SK-N-SH (cell line): ENCODE measurements around the gene MTMR12. TPM values are rescaled to one million over a fixed set of nuclear protein-coding genes. Genes with fewer than 3 reads are reported as not detected.
"Not testable (repeated sequence)": the region's sequence is repeated elsewhere in the genome, so short reads cannot be mapped to it uniquely, and the experiment has no call there.

Experiments
- CTCF ChIA-PET: fragments of 300-600, 350-600 bp; formaldehyde crosslinking; extraction: SDS; loops from one replicate; lab custom pipeline; 2021; lab: Yijun Ruan, JAX
- POLR2A ChIA-PET: fragments of 350-600 bp; sonication (Branson Sonifier 250); formaldehyde crosslinking; extraction: SDS; loops from one replicate; lab custom pipeline; 2020; ENCODE audit warnings: antibody characterized with exemption, inconsistent platforms; lab: Yijun Ruan, JAX
- DNase-seq: peaks from one replicate; pipeline ENCODE4 v3.0.0; 2012
- H2AFZ ChIP-seq: fragments of 200-600 bp; sonication (generic); 2 replicates; pipeline ENCODE4 v1.8.1; 2016; ENCODE audit warnings: antibody characterized with exemption, mild to moderate bottlenecking, low read depth
- H3F3A ChIP-seq: fragments of 200-600 bp; sonication (generic); replicated peaks from 2 replicates; pipeline ENCODE3; 2016; ENCODE audit warnings: antibody characterized with exemption, mild to moderate bottlenecking; ENCODE audit not compliant: insufficient read depth
- H3K27ac ChIP-seq, 2 experiments: fragments of 200-500 bp in 1 of 2; fragments of 200-600 bp in 1 of 2; sonication (Bioruptor generic) in 1 of 2; sonication (generic), shearing (Covaris generic) in 1 of 2; 2 replicates each; pipeline versions ENCODE4 v1.5.1 to v1.6.1; 2014 to 2016; ENCODE audit warnings: low read depth in 2 of 2, inconsistent platforms in 1 of 2, low read length in 1 of 2, mild to moderate bottlenecking in 1 of 2, mixed read lengths in 1 of 2
- H3K27me3 ChIP-seq: fragments of 200-600 bp; sonication (generic), shearing (Covaris generic); 2 replicates; pipeline ENCODE4 v1.6.1; 2016; ENCODE audit warnings: mixed run types; ENCODE audit not compliant: insufficient read depth
- H3K36me3 ChIP-seq, 2 experiments: fragments of 200-500 bp in 1 of 2; fragments of 200-600 bp in 1 of 2; sonication (Bioruptor generic) in 1 of 2; sonication (generic) in 1 of 2; replicated peaks in 1 of 2; 2 replicates each; pipeline versions ENCODE3 to v1.5.1; 2014 to 2016; ENCODE audit warnings: low read length in 1 of 2, mild to moderate bottlenecking in 1 of 2; ENCODE audit not compliant: insufficient read depth in 2 of 2, control insufficient read depth in 1 of 2
- H3K4me1 ChIP-seq, 2 experiments: fragments of 200-500 bp in 1 of 2; fragments of 200-600 bp in 1 of 2; sonication (Bioruptor generic) in 1 of 2; sonication (generic), shearing (Covaris generic) in 1 of 2; 2 replicates each; pipeline versions ENCODE4 v1.5.1 to v1.6.1; 2014 to 2016; ENCODE audit warnings: low read depth in 1 of 2, low read length in 1 of 2, mixed run types in 1 of 2; ENCODE audit not compliant: insufficient read depth in 2 of 2, control insufficient read depth in 1 of 2
- H3K4me2 ChIP-seq: fragments of 200-600 bp; sonication (generic), shearing (Covaris generic); 2 replicates; pipeline ENCODE4 v1.6.1; 2017; ENCODE audit warnings: mixed run types
- H3K4me3 ChIP-seq, 2 experiments: fragments of 200-500 bp in 1 of 2; fragments of 200-600 bp in 1 of 2; sonication (Bioruptor generic) in 1 of 2; sonication (generic), shearing (Covaris generic) in 1 of 2; 2 replicates each; pipeline versions ENCODE4 v1.5.1 to v1.8.1; 2014 to 2016; ENCODE audit warnings: low read depth in 2 of 2, inconsistent platforms in 1 of 2, low read length in 1 of 2, mild to moderate bottlenecking in 1 of 2, mixed read lengths in 1 of 2, moderate library complexity in 1 of 2
- H3K79me2 ChIP-seq: fragments of 200-600 bp; sonication (generic); 2 replicates; pipeline ENCODE4 v1.8.1; 2017; ENCODE audit warnings: mild to moderate bottlenecking; ENCODE audit not compliant: insufficient read depth
- H3K9ac ChIP-seq: fragments of 200-600 bp; sonication (generic); 2 replicates; pipeline ENCODE4 v1.6.1; 2017; ENCODE audit warnings: mixed run types
- H3K9me2 ChIP-seq: fragments of 200-600 bp; sonication (generic); 2 replicates; pipeline ENCODE4 v1.6.1; 2017; ENCODE audit warnings: mixed run types
- H3K9me3 ChIP-seq: fragments of 200-600 bp; sonication (generic); 2 replicates; pipeline ENCODE4 v1.6.1; 2017; ENCODE audit warnings: mixed run types, mild to moderate bottlenecking, moderate library complexity
- H4K20me1 ChIP-seq: fragments of 200-600 bp; sonication (generic); 2 replicates; pipeline ENCODE4 v1.6.1; 2017; ENCODE audit warnings: mild to moderate bottlenecking, mixed run types; ENCODE audit not compliant: insufficient read depth
- ELF1 ChIP-seq: IDR thresholded peaks from 2 replicates; pipeline ENCODE4 v1.4.0; 2012
- EP300 ChIP-seq, 2 experiments: IDR thresholded peaks; 2 replicates each; pipeline versions ENCODE4 v1.4.0 to v1.6.1; 2012; ENCODE audit warnings: borderline replicate concordance in 1 of 2, low read depth in 1 of 2, low read length in 1 of 2
- EZH2phosphoT487 ChIP-seq: fragments of 200-600 bp; sonication (generic); IDR thresholded peaks from 2 replicates; pipeline ENCODE4 v1.6.1; 2017; ENCODE audit warnings: low read depth, mixed run types, mild to moderate bottlenecking, antibody characterized with exemption, moderate library complexity, borderline replicate concordance
- FOXM1 ChIP-seq: IDR thresholded peaks from 2 replicates; pipeline ENCODE4 v1.4.0; 2012; ENCODE audit warnings: low read depth, mild to moderate bottlenecking
- GABPA ChIP-seq: IDR thresholded peaks from 2 replicates; pipeline ENCODE4 v1.4.0; 2012; ENCODE audit warnings: low read depth, mild to moderate bottlenecking
- JUND ChIP-seq: IDR thresholded peaks from 2 replicates; pipeline ENCODE4 v1.4.0; 2012
- MEF2A ChIP-seq: IDR thresholded peaks from 2 replicates; pipeline ENCODE4 v1.4.0; 2012; ENCODE audit warnings: low read depth, borderline replicate concordance
- NRF1 ChIP-seq: IDR thresholded peaks from 2 replicates; pipeline ENCODE4 v1.6.1; 2012; ENCODE audit warnings: low read depth, mild to moderate bottlenecking, low read length
- RCOR1 ChIP-seq: fragments of 150-350 bp; IDR thresholded peaks from 2 replicates; pipeline ENCODE4 v1.6.1; 2017; ENCODE audit warnings: antibody characterized with exemption, low read length
- RFX5 ChIP-seq: IDR thresholded peaks from 2 replicates; pipeline ENCODE4 v1.6.1; 2012; ENCODE audit warnings: mild to moderate bottlenecking, improper control_type of control experiment, low read length
- SIN3A ChIP-seq: IDR thresholded peaks from 2 replicates; pipeline ENCODE4 v1.6.1; 2012; ENCODE audit warnings: low read depth, mild to moderate bottlenecking, low read length, moderate library complexity, borderline replicate concordance
- TAF1 ChIP-seq: IDR thresholded peaks from 2 replicates; pipeline ENCODE4 v1.6.1; 2012; ENCODE audit warnings: low read depth, mild to moderate bottlenecking, low read length, moderate library complexity, borderline replicate concordance
- TEAD4 ChIP-seq: IDR thresholded peaks from 2 replicates; pipeline ENCODE4 v1.4.0; 2012; ENCODE audit warnings: mild to moderate bottlenecking, borderline replicate concordance; ENCODE audit not compliant: insufficient read depth
- WGBS: methylation state at CpG from one replicate; pipeline ENCODE4 v1.1.6; 2017; ENCODE audit warnings: low lambda C conversion rate; 5-methylcytosine and 5-hydroxymethylcytosine counted together
- polyA plus RNA-seq, 3 experiments: library from polyadenylated mRNA; depleted of rRNA; stranded (reverse); fragments of >200 nt; gene quantifications; 2 replicates each; pipeline ENCODE4 v1.2.3, GENCODE V29; 2012
- TF ChIP-seq, protein P1 (sequence below): IDR thresholded peaks from 2 replicates; pipeline ENCODE4 v1.6.1; 2012; ENCODE audit warnings: mild to moderate bottlenecking, low read depth, low read length, moderate library complexity
- TF ChIP-seq, protein P2 (sequence below): fragments of 150-350 bp; IDR thresholded peaks from 2 replicates; pipeline ENCODE4 v1.6.1; 2017; ENCODE audit warnings: antibody characterized with exemption, low read length, low read depth, borderline replicate concordance
- TF ChIP-seq, protein P3 (sequence below): IDR thresholded peaks from 2 replicates; pipeline ENCODE4 v1.4.0; 2012; ENCODE audit warnings: low read depth, borderline replicate concordance

Gene MTMR12
- polyA plus RNA-seq, 1 of the 3 experiments (the other 2 are of a cell fraction): 10.9 TPM

DNA sequence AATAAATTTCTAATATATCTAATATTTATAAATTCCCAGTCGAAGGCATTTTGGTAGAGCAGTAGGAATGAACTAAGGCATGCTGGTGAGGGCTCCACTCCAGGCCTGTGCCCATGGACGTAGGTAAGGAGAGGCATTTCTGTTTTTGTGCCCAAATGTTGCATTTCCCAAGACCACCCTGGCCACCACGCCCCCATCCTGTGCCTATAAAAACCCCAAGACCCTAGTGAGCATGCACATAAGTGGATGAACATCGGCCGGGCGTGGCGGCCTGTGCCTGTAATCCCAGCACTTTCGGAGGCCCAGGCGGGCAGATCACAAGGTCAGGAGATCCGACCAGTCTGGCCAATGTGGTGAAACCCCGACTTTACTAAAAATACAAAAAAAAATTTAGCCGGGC lies 10.1 kb upstream of the MTMR12 start (continued):
- TF ChIP-seq, protein P1, sequence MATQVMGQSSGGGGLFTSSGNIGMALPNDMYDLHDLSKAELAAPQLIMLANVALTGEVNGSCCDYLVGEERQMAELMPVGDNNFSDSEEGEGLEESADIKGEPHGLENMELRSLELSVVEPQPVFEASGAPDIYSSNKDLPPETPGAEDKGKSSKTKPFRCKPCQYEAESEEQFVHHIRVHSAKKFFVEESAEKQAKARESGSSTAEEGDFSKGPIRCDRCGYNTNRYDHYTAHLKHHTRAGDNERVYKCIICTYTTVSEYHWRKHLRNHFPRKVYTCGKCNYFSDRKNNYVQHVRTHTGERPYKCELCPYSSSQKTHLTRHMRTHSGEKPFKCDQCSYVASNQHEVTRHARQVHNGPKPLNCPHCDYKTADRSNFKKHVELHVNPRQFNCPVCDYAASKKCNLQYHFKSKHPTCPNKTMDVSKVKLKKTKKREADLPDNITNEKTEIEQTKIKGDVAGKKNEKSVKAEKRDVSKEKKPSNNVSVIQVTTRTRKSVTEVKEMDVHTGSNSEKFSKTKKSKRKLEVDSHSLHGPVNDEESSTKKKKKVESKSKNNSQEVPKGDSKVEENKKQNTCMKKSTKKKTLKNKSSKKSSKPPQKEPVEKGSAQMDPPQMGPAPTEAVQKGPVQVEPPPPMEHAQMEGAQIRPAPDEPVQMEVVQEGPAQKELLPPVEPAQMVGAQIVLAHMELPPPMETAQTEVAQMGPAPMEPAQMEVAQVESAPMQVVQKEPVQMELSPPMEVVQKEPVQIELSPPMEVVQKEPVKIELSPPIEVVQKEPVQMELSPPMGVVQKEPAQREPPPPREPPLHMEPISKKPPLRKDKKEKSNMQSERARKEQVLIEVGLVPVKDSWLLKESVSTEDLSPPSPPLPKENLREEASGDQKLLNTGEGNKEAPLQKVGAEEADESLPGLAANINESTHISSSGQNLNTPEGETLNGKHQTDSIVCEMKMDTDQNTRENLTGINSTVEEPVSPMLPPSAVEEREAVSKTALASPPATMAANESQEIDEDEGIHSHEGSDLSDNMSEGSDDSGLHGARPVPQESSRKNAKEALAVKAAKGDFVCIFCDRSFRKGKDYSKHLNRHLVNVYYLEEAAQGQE: no peak
- TF ChIP-seq RFX5 (no peak), TEAD4 (no peak), NRF1 (no peak)
- TF ChIP-seq, protein P2, sequence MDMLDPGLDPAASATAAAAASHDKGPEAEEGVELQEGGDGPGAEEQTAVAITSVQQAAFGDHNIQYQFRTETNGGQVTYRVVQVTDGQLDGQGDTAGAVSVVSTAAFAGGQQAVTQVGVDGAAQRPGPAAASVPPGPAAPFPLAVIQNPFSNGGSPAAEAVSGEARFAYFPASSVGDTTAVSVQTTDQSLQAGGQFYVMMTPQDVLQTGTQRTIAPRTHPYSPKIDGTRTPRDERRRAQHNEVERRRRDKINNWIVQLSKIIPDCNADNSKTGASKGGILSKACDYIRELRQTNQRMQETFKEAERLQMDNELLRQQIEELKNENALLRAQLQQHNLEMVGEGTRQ: no peak

DNA sequence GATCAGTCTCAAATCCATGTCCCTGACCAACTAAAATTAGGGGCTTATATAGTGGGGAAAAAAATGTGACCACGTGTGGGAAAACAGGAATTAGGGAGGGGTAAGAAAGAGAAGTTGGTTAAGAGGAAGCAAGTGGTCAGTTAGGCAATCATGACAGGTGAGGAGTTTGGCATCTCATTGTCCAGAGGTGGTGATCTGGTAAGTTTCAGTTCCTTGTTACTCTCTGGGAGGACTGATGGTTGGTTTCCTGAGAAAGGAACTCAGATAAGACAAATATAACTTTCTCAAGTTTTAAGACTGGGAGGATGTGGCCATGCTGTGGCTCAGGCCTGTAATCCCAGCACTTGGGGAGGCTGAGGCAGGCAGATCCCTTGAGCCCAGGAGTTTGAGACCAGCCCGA lies 9.0 kb upstream of the MTMR12 start:
- H3F3A ChIP-seq, H3K27me3 ChIP-seq, H3K79me2 ChIP-seq, CTCF ChIA-PET, DNase-seq, H3K36me3 ChIP-seq, H3K4me1 ChIP-seq, H3K9ac ChIP-seq, H3K9me3 ChIP-seq, H4K20me1 ChIP-seq, H3K4me2 ChIP-seq, H3K27ac ChIP-seq, H2AFZ ChIP-seq, H3K4me3 ChIP-seq, H3K9me2 ChIP-seq, POLR2A ChIA-PET: not testable (repeated sequence)
- WGBS: 48% methylated on average over 2 of the region's 2 CpGs

DNA sequence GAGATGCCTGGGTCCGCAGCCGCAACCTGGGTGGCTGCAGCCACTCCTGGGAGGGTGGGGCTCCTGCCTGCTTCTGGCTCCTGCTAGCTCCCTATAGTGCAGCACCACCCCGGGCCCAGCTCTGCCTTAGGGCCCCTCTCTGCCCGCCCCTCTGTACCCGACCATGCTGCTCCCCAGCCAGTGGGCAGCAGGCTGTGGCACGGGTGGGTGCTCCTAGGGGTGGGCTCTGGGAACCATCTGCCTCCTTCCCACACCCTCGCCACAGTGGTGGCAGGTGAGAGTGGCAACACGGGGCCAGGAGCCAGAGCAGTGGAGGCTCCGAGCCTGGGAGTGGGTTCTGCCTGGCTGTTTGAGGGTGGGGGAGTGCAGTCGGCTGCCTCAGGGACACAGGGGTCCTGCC lies 7.8 kb upstream of the MTMR12 start:
- Histone ChIP-seq H3K4me3 (no peak overlapping the region), H4K20me1 (no peaks in the 10 kb centered on the region), H3K9me2 (no peaks in the 10 kb centered on the region), H3K36me3 (no peaks in the 10 kb centered on the region), H3K27me3 (no peaks in the 10 kb centered on the region), H2AFZ (no peak overlapping the region), H3F3A (no peaks in the 10 kb centered on the region), H3K9ac (no peak overlapping the region), H3K27ac (no peak overlapping the region), H3K4me1 (no peaks in the 10 kb centered on the region), H3K4me2 (no peak overlapping the region), H3K79me2 (no peaks in the 10 kb centered on the region), H3K9me3 (no peaks in the 10 kb centered on the region)
- ChIA-PET POLR2A (no interaction called here), CTCF (interaction anchor here (4.2 kb wide), 1 partner anchor 9 kb away, joined by 26 read pairs; no protein-coding TSS in a partner anchor)
- no peak for TF ChIP-seq RCOR1
- no peak for TF ChIP-seq EP300 (IDR thresholded peaks at IDR 0.05; ENCODE audit: borderline replicate concordance in 1 of 2, low read depth in 1 of 2, low read length in 1 of 2)
- TF ChIP-seq EZH2phosphoT487: no peak
- TF ChIP-seq MEF2A: no peak
- TF ChIP-seq SIN3A: no peak
- no peak for TF ChIP-seq JUND
- TF ChIP-seq, protein P3, sequence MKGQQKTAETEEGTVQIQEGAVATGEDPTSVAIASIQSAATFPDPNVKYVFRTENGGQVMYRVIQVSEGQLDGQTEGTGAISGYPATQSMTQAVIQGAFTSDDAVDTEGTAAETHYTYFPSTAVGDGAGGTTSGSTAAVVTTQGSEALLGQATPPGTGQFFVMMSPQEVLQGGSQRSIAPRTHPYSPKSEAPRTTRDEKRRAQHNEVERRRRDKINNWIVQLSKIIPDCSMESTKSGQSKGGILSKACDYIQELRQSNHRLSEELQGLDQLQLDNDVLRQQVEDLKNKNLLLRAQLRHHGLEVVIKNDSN: no peak
- TF ChIP-seq ELF1: no peak
- TF ChIP-seq FOXM1: no peak
- no peak for TF ChIP-seq TAF1
- TF ChIP-seq GABPA: no peak
- DNase-seq: no peak
- WGBS: 67% methylated on average over 5 of the region's 10 CpGs
